Activated CD4-positive, CD25-positive, alpha-beta regulatory T cell treated with anti-CD3 and anti-CD28 coated beads, Interleukin-2, amount 50 U/mL, for 24 hours (primary cell): ENCODE results near the gene LCN10.

Source experiments
- ATAC-seq, 2 donors: fragments of 150-1000 bp; cut with Tn5 transposase; one replicate each; pipeline ENCODE4 v1.10.0; 2021; ENCODE audit warnings: mild to moderate bottlenecking in 1 of 2, moderate library complexity in 1 of 2

The LCN10 gene

DNA sequence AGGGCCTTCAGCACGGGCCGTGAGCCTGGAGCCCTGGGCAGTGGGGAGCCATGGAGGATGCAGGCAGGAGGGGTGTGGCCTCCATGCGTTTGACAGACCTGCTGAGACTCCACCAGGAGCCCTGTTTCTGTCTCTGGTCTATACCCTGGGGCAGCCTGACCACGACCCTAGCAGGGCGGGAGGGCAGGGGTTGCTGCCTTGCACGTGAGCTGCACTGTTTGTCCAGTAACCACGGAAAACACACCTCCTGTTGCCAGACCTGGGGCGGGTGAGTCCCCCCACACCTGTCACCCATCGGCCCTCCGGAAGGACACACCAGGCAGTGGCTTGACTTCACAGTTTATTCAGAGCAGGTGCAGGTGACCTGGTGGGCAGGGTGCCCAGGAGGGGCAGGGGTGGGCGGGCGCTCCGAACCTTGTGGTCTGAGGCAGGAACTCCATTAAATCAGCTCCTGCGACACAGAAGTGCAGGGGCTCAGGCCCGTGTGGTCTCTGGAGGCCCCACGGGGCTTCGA lies 11.4 kb upstream of the LCN10 start:
- no peak for ATAC-seq

- ATAC-seq, result no peak
These were observed 10.8 kb upstream of the LCN10 start for GRCh38 chr9:136753371-136754058.

- no peak for ATAC-seq
These were observed 9.1 kb upstream of the LCN10 start for GRCh38 chr9:136751814-136752213.

GRCh38 chr9:136751244-136751643 lies 8.5 kb upstream of the LCN10 start:
- ATAC-seq, result no peak

DNA sequence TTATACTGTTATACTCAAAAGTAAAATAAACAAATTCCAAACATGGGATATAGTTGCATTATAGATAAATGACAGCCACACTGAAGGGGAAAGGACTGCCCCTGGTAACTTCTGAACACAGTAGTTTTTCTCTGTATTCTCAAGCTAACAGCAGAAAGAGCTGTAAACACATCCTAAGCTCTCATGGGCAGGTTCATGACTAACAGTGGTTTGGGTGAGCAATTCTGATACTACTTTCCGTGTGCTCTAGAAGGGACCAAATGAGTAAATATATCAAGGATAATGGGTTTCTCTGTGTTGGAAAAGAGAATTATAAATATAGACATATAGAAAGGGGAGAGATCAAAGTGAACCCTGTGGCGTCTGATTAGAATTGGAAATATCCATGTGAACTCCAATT lies 7.8 kb upstream of the LCN10 start:
- ATAC-seq, result peak; percentile 80 to 86

DNA sequence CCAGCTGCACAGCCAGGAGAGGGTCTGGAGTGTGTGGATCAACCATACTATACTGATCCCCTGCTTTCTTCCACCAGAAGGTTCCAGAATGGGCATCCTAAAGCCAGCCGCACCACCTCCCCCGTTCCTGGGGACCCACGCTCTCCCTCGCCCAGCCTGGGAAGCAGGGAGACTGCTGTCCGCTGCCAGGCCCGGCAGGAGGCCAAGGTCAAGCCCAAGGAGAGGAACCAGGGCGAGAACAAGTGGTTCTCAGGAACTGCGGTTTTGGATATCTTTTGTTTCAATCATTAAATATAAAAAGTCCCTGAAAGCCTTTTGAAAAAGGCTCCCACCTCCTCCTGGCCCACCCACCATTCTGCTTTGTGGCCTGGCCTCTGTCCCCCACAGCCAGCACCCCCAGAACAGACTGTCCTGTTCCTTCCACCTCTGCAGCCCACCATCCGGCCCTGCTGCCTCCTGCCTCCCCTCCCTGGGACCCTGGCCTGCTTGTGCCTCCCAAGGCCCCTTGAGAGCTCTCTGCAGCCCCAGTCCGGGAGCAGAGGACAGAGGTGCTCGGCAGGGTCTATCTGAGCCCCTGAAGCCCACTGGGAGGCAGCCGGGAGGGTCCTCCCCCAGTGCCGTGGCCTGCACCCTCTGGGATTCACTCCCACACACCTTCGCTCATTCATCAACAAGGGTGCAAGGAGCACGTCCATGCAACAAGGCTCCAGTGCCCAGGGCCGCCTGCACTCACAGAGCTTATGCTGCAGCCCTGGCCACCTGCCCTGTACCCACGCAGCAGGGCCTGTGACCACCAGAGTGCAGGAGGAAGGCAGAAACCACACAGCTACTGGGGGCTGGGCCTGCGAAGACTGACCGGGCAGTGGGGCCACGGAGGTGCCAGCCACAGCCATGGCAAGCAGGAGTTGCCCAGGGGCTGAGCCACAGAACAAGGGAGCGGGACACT lies 6.2 kb upstream of the LCN10 start:
- ATAC-seq, result no peak

- no peak for ATAC-seq
These were observed 5.5 kb upstream of the LCN10 start, which contains the start of gene LCN6 for GRCh38 chr9:136748201-136748600. Gene LCN6, minus strand, starts transcription at chr9:136748525. Its CDS starts 42 bp downstream, at chr9:136748483.

DNA sequence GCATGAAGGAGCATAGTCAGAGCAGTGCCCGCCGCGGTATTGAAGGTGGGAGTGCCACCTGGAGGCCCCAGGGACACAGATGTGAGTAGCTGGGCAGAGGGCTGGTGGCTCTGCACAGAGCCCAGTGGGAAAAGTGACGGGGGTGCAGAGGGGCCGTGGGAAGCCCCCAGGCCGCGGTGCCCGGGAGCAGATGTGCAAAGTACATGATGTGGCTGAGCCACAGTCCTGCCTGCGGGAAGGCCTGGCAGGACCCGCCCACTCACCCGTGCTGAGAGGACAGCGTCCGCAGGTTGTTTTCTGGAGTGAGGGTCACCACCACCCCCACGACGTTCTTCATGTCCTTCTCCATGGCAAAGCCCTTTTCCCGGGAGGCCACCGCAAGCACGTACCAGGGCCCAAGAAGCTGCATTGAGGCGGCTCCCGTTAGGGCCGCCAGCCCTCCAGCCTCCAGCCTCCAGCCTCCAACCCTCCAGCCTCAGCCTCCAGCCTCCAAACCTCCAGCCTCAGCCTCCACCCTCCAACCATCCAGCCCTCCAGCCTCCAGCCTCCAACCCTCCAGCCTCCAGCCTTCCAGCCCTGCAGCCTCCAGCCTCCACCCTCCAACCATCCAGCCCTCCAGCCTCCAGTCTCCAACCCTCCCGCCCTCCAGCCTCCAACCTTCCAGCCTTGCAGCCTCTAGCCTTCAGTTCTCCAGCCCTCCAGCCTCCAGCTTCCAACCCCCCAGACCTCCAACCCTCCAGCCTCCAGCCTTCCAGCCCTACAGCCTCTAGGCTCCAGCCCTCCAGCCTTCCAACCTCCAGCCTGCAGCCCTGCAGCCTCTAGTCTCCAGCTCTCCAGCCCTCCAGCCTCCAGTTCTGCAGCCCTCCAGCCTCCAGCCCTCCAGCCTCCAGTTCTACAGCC lies 4.7 kb upstream of the LCN10 start:
- ATAC-seq, result no peak

- no peak for ATAC-seq
These were observed 3.9 kb upstream of the LCN10 start for GRCh38 chr9:136746621-136747020.

- no peak for ATAC-seq
These were observed 3.4 kb upstream of the LCN10 start for GRCh38 chr9:136746155-136746490.

DNA sequence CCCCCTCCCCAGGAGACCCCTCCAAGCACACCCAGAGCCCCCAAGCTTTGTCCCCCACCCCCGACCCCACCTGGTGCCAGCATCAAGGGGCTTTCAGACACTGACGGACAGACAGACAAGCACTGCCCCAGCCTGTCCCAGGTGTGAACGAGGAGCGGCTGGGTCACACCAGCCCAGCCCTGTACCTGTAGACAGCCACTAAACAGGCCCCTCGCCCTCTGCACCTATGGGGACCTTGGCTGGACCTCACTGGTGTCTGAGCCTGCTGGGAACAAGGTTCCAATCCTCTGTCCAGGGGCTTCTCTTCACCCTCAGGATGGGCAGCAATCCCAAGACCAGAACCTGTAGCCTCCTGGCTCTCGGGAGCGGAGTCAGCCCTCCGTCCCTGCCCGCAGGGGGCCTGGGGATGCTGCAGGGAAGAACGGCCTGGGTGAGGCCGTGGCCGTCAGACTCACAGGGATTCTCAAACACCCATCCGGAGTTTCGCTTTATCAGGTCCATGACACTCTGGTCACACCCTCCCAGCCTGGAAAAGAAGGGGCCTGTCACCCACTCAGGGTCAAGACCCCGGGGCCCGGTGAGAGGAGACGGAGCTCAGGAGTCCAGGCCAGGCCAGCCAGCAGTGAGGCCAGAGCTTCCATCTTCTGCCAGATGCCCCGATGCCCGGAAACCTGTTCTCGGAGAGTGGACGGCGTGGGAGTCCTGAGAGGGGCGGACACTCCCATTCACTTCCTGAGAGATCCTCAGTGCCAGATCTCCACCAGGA lies 2.8 kb upstream of the LCN10 start:
- ATAC-seq, result no peak

GRCh38 chr9:136744773-136745172 lies 2.0 kb upstream of the LCN10 start:
- no peak for ATAC-seq

DNA sequence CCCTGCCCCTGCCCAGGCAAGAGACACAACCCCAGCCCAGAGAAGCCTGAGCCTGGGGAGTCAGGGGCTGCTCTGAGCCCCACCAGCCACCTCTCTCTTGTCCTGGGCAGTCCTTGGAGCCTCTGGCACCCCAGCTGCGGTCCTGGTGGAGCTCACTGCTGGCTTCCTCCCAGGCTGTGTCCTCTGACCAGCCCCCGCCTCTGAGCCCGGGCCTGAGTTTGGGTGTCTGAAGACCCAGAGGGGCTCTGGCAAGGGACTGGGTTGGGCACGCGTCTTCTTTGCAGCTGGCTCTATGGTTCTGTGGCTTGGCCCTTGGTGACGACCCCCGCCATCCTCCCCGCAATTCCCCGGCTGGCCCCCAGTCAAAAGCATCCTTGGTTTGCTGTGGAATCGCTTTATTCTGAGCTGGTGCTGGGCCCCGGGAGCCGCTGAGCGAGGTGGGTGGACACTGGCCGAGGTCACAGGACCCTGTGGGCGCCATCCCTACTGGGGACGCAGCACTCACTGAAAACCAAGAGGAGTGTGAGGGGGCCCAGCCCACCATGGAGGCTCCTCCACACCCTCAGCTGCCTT lies 985 bp upstream of the LCN10 start:
- no peak for ATAC-seq

- peak; percentile 48 to 53 for ATAC-seq
These were observed 713 bp downstream of the LCN10 start for GRCh38 chr9:136741883-136742571.

GRCh38 chr9:136740971-136741882 lies 1.5 kb downstream of the LCN10 start:
- peak in 1 of 2 donors; percentile 14 for ATAC-seq

DNA sequence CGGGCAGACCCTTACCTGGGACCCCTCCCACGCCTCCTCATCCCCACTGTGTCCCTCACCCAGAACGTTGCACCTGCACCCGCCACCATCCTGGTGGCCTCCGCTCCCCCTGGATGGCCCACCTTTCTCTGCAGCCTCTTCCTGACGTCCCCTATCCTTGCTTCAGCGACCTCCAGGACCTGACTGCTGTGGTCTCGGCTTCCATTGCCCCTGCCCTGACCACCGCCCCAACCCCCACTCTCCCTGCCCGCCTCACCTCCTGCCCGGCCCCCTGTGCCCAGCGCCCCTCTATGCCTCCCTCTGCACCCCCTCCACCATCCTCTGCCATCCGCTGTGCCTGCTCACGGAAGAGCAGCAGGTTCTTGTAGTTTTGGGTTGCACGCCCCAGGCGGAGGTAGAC lies 2.2 kb downstream of the LCN10 start:
- no peak for ATAC-seq

DNA sequence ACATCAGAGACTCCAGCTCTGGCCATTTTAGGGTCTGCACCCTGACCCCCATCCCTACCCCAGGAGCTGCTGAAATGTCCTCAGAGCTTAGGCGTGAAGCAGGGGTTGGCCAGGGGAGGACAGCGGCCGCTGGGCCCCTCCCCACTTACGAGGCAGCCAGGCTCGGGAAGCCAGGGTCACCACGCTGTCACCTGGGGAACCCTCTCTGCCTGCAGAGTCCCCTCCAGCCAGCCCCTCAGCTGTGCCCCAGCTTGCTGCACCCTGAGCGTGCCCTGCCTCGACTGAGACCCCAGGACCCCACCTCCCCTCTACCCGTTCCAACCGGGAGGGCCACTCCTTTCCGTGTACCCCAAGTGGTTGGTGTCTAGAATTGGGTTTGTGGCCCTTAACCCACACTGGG lies 2.7 kb downstream of the LCN10 start:
- no peak for ATAC-seq

GRCh38 chr9:136739509-136739908 lies 3.2 kb downstream of the LCN10 start:
- ATAC-seq, result no peak

- no peak for ATAC-seq
These were observed 3.8 kb downstream of the LCN10 start for GRCh38 chr9:136738960-136739359.
